Mammary epithelial cell (primary cell): ENCODE results near the gene OR4B1.

Experiments used
- EZH2 ChIP-seq: IDR thresholded peaks from 2 replicates; pipeline ENCODE4 v1.6.1; 2012; ENCODE audit warnings: low read length, inconsistent platforms, borderline replicate concordance
- TF ChIP-seq, protein P1 (sequence below), 2 donors: IDR thresholded peaks in 1 of 2; conservative IDR thresholded peaks in 1 of 2; 2 replicates each; pipeline ENCODE4 v1.5.1; 2011 to 2012; ENCODE audit warnings: inconsistent platforms in 2 of 2, low read length in 2 of 2, mild to moderate bottlenecking in 2 of 2, control low read depth in 1 of 2, low read depth in 1 of 2; ENCODE audit not compliant: insufficient read depth in 1 of 2; ENCODE audit errors: extremely low read depth in 1 of 2

DNA sequence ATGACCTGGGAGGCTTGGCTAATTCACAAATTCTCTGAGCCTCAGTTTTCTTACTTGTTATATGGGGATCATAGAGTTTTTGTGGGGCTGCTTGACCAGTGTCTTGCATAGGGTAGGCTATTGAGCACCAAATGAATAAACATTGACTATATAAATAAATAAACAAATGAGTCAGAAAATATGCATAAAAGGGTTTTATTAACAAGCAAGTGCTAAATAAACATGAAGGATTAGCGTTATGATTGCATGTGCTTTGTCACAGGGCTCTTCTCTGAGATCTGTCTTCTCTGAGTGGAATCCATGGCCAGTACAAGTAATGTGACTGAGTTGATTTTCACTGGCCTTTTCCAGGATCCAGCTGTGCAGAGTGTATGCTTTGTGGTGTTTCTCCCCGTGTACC is at the start of gene OR4B1:
- TF ChIP-seq, protein P1, sequence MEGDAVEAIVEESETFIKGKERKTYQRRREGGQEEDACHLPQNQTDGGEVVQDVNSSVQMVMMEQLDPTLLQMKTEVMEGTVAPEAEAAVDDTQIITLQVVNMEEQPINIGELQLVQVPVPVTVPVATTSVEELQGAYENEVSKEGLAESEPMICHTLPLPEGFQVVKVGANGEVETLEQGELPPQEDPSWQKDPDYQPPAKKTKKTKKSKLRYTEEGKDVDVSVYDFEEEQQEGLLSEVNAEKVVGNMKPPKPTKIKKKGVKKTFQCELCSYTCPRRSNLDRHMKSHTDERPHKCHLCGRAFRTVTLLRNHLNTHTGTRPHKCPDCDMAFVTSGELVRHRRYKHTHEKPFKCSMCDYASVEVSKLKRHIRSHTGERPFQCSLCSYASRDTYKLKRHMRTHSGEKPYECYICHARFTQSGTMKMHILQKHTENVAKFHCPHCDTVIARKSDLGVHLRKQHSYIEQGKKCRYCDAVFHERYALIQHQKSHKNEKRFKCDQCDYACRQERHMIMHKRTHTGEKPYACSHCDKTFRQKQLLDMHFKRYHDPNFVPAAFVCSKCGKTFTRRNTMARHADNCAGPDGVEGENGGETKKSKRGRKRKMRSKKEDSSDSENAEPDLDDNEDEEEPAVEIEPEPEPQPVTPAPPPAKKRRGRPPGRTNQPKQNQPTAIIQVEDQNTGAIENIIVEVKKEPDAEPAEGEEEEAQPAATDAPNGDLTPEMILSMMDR (conservative IDR thresholded peaks at IDR 0.05 in 1 of 2, IDR thresholded peaks at IDR 0.05 in 1 of 2; ENCODE audit: extremely low read depth in 1 of 2, insufficient read depth in 1 of 2, low read depth in 1 of 2, low read length in 2 of 2): no peak
- no peak for TF ChIP-seq EZH2
